KBM-7 (cell line): ENCODE measurements around the gene P3R3URF.
A peak's percentile ranks its signal among the peaks of the same experiment; 100 is the strongest.

Source experiments
- DNase-seq: peaks from one replicate; pipeline ENCODE4 v3.0.0-alpha.2; 2015
- in situ Hi-C: fragments of 300-500 bp; cut with MboI; formaldehyde crosslinking; loops from 2 replicates; pipeline ENCODE4 v1.14.3; 2020; ENCODE audit warnings: low sequenced_read_pairs, low pct_unique_long_range_greater_than_20kb, mixed read lengths

Gene P3R3URF

GRCh38 chr1:46197560-46197963 is 21.3 kb upstream of the P3R3URF start:
- in situ Hi-C loops, result no loop called here
- DNase-seq, result no peak

- in situ Hi-C loops, result no loop called here
- no peak for DNase-seq
Observed at GRCh38 chr1:46196609-46197008, 20.3 kb upstream of the P3R3URF start.

- no peak for DNase-seq
- in situ Hi-C loops, result no loop called here
Observed at GRCh38 chr1:46194641-46195193, 18.4 kb upstream of the P3R3URF start.

- in situ Hi-C loops, result no loop called here
- no peak for DNase-seq
Observed at GRCh38 chr1:46193984-46194570, 17.8 kb upstream of the P3R3URF start.

GRCh38 chr1:46193285-46193684 is 17.0 kb upstream of the P3R3URF start:
- in situ Hi-C loops, result no loop called here

GRCh38 chr1:46192171-46192570 is 15.9 kb upstream of the P3R3URF start:
- in situ Hi-C loops, result no loop called here

More at GRCh38 chr1:46193285-46193684, 17.0 kb upstream of the P3R3URF start:
- DNase-seq, result no peak

GRCh38 chr1:46191033-46191701 is 14.9 kb upstream of the P3R3URF start:
- in situ Hi-C loops, result no loop called here
- DNase-seq, result no peak

More at GRCh38 chr1:46192171-46192570, 15.9 kb upstream of the P3R3URF start:
- no peak for DNase-seq

GRCh38 chr1:46190539-46190938 is 14.3 kb upstream of the P3R3URF start:
- no peak for DNase-seq
- in situ Hi-C loops, result no loop called here

GRCh38 chr1:46188295-46189030 is 12.2 kb upstream of the P3R3URF start:
- DNase-seq, result no peak
- in situ Hi-C loops, result loop anchor here (10.0 kb wide), 1 partner anchor 154 kb away; no protein-coding TSS in a partner anchor

- no peak for DNase-seq
- in situ Hi-C loops, result loop anchor here (10.0 kb wide), 1 partner anchor 152 kb away; no protein-coding TSS in a partner anchor
Observed at GRCh38 chr1:46187106-46187869, 11.0 kb upstream of the P3R3URF start.

- DNase-seq, result no peak
- in situ Hi-C loops, result loop anchor here (10.0 kb wide), 1 partner anchor 151 kb away; no protein-coding TSS in a partner anchor
Observed at GRCh38 chr1:46186076-46186475, 9.8 kb upstream of the P3R3URF start.

GRCh38 chr1:46184920-46185658 is 8.8 kb upstream of the P3R3URF start:
- in situ Hi-C loops, result loop anchor here (10.0 kb wide), 1 partner anchor 150 kb away; no protein-coding TSS in a partner anchor
- DNase-seq, result no peak

- in situ Hi-C loops, result loop anchor here (10.0 kb wide), 1 partner anchor 149 kb away; no protein-coding TSS in a partner anchor
- peak; percentile 41 for DNase-seq
Observed at GRCh38 chr1:46183926-46184557, 7.8 kb upstream of the P3R3URF start.

GRCh38 chr1:46183079-46183847 is 7.0 kb upstream of the P3R3URF start:
- peak; percentile 30 for DNase-seq
- in situ Hi-C loops, result loop anchor here (10.0 kb wide), 1 partner anchor 148 kb away; no protein-coding TSS in a partner anchor

GRCh38 chr1:46181343-46182260 is 5.3 kb upstream of the P3R3URF start:
- DNase-seq, result peak; percentile 23
- in situ Hi-C loops, result loop anchor here (10.0 kb wide), 1 partner anchor 147 kb away; no protein-coding TSS in a partner anchor

- peak; percentile 19 for DNase-seq
Observed at GRCh38 chr1:46180082-46180616, 3.9 kb upstream of the P3R3URF start.

More at GRCh38 chr1:46180082-46180616, 3.9 kb upstream of the P3R3URF start:
- in situ Hi-C loops, result loop anchor here (10.0 kb wide), 1 partner anchor 145 kb away; no protein-coding TSS in a partner anchor
